ENCODE data around the gene FGF9.

FGF9 gene

DNA sequence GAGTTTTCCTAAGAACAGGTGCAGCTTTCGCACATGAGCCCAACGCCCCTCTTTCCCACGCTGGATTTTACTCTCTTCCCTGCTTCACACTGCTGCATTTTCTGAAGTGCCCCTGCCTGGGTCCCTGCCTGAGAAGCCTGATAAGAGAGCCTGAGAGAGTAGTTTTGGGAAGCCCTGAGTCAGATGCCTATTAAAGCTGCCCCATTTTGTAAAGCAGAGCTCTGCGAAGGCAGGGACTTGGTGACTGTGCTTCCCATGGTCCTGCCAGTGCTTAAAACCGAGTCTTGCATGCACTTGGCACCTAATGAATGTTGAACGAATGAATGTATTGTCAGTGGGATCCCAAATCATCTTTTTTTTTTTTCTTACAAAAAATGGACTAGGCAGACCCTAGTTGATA, 18.2 kb downstream of the FGF9 start:
- H3K36me3 ChIP-seq (ENCODE audit: control insufficient read depth in 2 of 2, insufficient read depth in 2 of 2, low read length in 2 of 2), result no peaks in the 10 kb centered on the region
- H3K27me3 ChIP-seq (ENCODE audit: control insufficient read depth in 2 of 2, insufficient read depth in 2 of 2, low read length in 2 of 2), result no peaks in the 10 kb centered on the region
- H3K27ac ChIP-seq (ENCODE audit: low read depth in 2 of 2, low read length in 2 of 2), result no peak overlapping the region
- no peak overlapping the region for H3K9ac ChIP-seq (ENCODE audit: low read depth in 1 of 2, low read length in 2 of 2)
- H3K4me1 ChIP-seq (ENCODE audit: control insufficient read depth in 2 of 2, insufficient read depth in 2 of 2, low read length in 2 of 2), result peaks cover 0 to 4% of the 10 kb centered on the region in 2 donors
- no peaks in the 10 kb centered on the region for H3K9me3 ChIP-seq (ENCODE audit: control insufficient read depth in 2 of 2, low read length in 2 of 2)
- H3K4me3 ChIP-seq (ENCODE audit: low read length in 2 of 2), result no peak overlapping the region

DNA sequence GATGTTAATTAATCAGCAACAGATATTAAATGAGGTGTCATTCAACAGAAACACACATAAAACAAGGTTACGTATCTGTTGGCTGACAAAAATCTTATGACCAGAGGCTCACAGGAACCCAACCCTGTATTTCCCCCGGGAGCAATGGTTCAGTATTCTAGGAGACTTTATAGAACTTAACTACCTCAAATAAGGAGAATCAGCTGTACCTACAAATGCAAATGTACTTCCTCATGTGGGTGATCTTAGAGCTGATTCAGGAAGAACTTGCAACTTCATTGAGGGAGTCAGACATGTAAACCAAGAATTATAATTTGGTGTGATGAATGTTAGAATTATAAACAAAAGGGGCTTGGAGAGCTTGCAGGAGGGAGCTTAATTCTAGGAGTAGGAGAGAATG, 20.1 kb downstream of the FGF9 start:
- Histone ChIP-seq H3K4me1 (ENCODE audit: control insufficient read depth in 2 of 2, insufficient read depth in 2 of 2, low read length in 2 of 2) (peaks cover 0 to 4% of the 10 kb centered on the region in 2 donors), H3K4me3 (ENCODE audit: low read length in 2 of 2) (no peak overlapping the region), H3K9me3 (ENCODE audit: control insufficient read depth in 2 of 2, low read length in 2 of 2) (no peaks in the 10 kb centered on the region), H3K9ac (ENCODE audit: low read depth in 1 of 2, low read length in 2 of 2) (no peak overlapping the region), H3K27ac (ENCODE audit: low read depth in 2 of 2, low read length in 2 of 2) (no peak overlapping the region), H3K27me3 (ENCODE audit: control insufficient read depth in 2 of 2, insufficient read depth in 2 of 2, low read length in 2 of 2) (no peaks in the 10 kb centered on the region), H3K36me3 (ENCODE audit: control insufficient read depth in 2 of 2, insufficient read depth in 2 of 2, low read length in 2 of 2) (no peaks in the 10 kb centered on the region)

DNA sequence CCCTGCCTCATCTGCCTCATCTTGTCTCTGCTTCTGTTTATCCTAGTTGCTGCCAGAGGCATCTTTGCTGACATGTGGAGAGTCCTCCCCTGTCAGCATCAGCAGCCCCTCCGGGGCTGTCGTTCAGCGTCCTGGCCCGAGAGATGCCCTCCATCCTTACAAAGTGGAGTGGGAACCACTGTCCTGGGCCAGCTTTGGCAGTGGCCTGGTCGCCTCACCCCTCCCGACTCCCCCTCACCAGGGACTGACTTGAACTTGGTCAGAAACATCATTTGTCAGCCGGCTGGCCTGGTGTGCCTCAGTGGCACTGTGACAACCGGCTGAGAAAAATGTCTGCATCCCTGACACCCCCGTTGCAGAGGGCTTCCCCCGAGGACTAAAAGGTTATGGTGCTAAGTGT, 20.6 kb downstream of the FGF9 start:
- H3K9me3 ChIP-seq (ENCODE audit: control insufficient read depth in 2 of 2, low read length in 2 of 2), result no peaks in the 10 kb centered on the region
- no peak overlapping the region for H3K9ac ChIP-seq (ENCODE audit: low read depth in 1 of 2, low read length in 2 of 2)
- H3K36me3 ChIP-seq (ENCODE audit: control insufficient read depth in 2 of 2, insufficient read depth in 2 of 2, low read length in 2 of 2), result no peaks in the 10 kb centered on the region
- H3K4me1 ChIP-seq (ENCODE audit: control insufficient read depth in 2 of 2, insufficient read depth in 2 of 2, low read length in 2 of 2), result peaks cover 0 to 4% of the 10 kb centered on the region in 2 donors
- H3K4me3 ChIP-seq (ENCODE audit: low read length in 2 of 2), result no peak overlapping the region
- no peak overlapping the region for H3K27ac ChIP-seq (ENCODE audit: low read depth in 2 of 2, low read length in 2 of 2)
- no peaks in the 10 kb centered on the region for H3K27me3 ChIP-seq (ENCODE audit: control insufficient read depth in 2 of 2, insufficient read depth in 2 of 2, low read length in 2 of 2)

GRCh38 chr13:21691928-21692327, 21.1 kb downstream of the FGF9 start:
- Histone ChIP-seq H3K27ac (ENCODE audit: low read depth in 2 of 2, low read length in 2 of 2) (no peak overlapping the region), H3K4me1 (ENCODE audit: control insufficient read depth in 2 of 2, insufficient read depth in 2 of 2, low read length in 2 of 2) (peaks cover 0 to 5% of the 10 kb centered on the region in 2 donors), H3K9ac (ENCODE audit: low read depth in 1 of 2, low read length in 2 of 2) (no peak overlapping the region), H3K27me3 (ENCODE audit: control insufficient read depth in 2 of 2, insufficient read depth in 2 of 2, low read length in 2 of 2) (no peaks in the 10 kb centered on the region), H3K9me3 (ENCODE audit: control insufficient read depth in 2 of 2, low read length in 2 of 2) (no peaks in the 10 kb centered on the region), H3K36me3 (ENCODE audit: control insufficient read depth in 2 of 2, insufficient read depth in 2 of 2, low read length in 2 of 2) (no peaks in the 10 kb centered on the region), H3K4me3 (ENCODE audit: low read length in 2 of 2) (no peak overlapping the region)

- Histone ChIP-seq H3K9me3 (ENCODE audit: control insufficient read depth in 2 of 2, low read length in 2 of 2) (no peaks in the 10 kb centered on the region), H3K36me3 (ENCODE audit: control insufficient read depth in 2 of 2, insufficient read depth in 2 of 2, low read length in 2 of 2) (no peaks in the 10 kb centered on the region), H3K27me3 (ENCODE audit: control insufficient read depth in 2 of 2, insufficient read depth in 2 of 2, low read length in 2 of 2) (no peaks in the 10 kb centered on the region)
Observed at GRCh38 chr13:21694831-21695230, 24.0 kb downstream of the FGF9 start.

GRCh38 chr13:21695546-21695945, 24.7 kb downstream of the FGF9 start:
- H3K9me3 ChIP-seq (ENCODE audit: control insufficient read depth in 2 of 2, low read length in 2 of 2), result no peaks in the 10 kb centered on the region
- no peaks in the 10 kb centered on the region for H3K27me3 ChIP-seq (ENCODE audit: control insufficient read depth in 2 of 2, insufficient read depth in 2 of 2, low read length in 2 of 2)
- H3K4me1 ChIP-seq (ENCODE audit: control insufficient read depth in 2 of 2, insufficient read depth in 2 of 2, low read length in 2 of 2), result peaks cover 0 to 8% of the 10 kb centered on the region in 2 donors
- H3K4me3 ChIP-seq (ENCODE audit: low read length in 2 of 2), result no peak overlapping the region
- no peak overlapping the region for H3K9ac ChIP-seq (ENCODE audit: low read depth in 1 of 2, low read length in 2 of 2)
- no peak overlapping the region for H3K27ac ChIP-seq (ENCODE audit: low read depth in 2 of 2, low read length in 2 of 2)
- H3K36me3 ChIP-seq (ENCODE audit: control insufficient read depth in 2 of 2, insufficient read depth in 2 of 2, low read length in 2 of 2), result no peaks in the 10 kb centered on the region

More at GRCh38 chr13:21694831-21695230, 24.0 kb downstream of the FGF9 start:
- Histone ChIP-seq H3K27ac (ENCODE audit: low read depth in 2 of 2, low read length in 2 of 2) (no peak overlapping the region), H3K4me1 (ENCODE audit: control insufficient read depth in 2 of 2, insufficient read depth in 2 of 2, low read length in 2 of 2) (peaks cover 0 to 8% of the 10 kb centered on the region in 2 donors), H3K9ac (ENCODE audit: low read depth in 1 of 2, low read length in 2 of 2) (no peak overlapping the region), H3K4me3 (ENCODE audit: low read length in 2 of 2) (no peak overlapping the region)

DNA sequence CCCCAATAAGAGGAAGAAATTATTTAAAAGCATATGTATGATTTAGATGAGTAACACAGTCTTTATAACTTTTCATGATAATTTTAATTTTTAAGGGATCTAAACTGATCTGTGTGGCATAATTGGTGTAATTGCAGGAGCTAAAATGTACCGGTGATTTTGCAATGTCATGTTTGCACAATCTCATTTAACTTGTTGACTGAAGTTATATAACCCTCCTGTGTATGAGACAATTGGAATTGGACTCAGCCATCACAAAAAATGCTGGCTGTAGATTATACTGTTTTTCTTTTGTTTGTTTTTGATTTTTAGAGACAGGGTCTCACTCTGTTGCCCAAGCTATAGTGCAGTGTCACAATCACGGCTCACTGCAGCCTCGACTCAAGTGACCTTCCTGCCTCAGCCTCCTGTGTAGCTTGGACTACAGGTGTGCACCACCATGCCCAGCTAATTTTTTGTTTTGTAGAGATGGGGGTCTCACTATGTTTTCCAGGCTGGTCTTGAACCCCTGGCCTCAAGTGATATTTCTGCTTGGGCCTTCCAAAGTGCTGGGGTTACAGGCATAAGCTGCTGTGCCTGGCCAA, 26.1 kb downstream of the FGF9 start:
- Histone ChIP-seq H3K9ac (ENCODE audit: low read depth in 1 of 2, low read length in 2 of 2) (no peak overlapping the region), H3K4me1 (ENCODE audit: control insufficient read depth in 2 of 2, insufficient read depth in 2 of 2, low read length in 2 of 2) (peaks cover 0 to 3% of the 10 kb centered on the region in 2 donors), H3K4me3 (ENCODE audit: low read length in 2 of 2) (no peak overlapping the region), H3K27me3 (ENCODE audit: control insufficient read depth in 2 of 2, insufficient read depth in 2 of 2, low read length in 2 of 2) (no peaks in the 10 kb centered on the region), H3K27ac (ENCODE audit: low read depth in 2 of 2, low read length in 2 of 2) (no peak overlapping the region), H3K36me3 (ENCODE audit: control insufficient read depth in 2 of 2, insufficient read depth in 2 of 2, low read length in 2 of 2) (no peaks in the 10 kb centered on the region), H3K9me3 (ENCODE audit: control insufficient read depth in 2 of 2, low read length in 2 of 2) (no peaks in the 10 kb centered on the region)

GRCh38 chr13:21698817-21699679, 28.2 kb downstream of the FGF9 start:
- Histone ChIP-seq H3K4me1 (ENCODE audit: control insufficient read depth in 2 of 2, insufficient read depth in 2 of 2, low read length in 2 of 2) (peaks cover 0 to 3% of the 10 kb centered on the region in 2 donors), H3K4me3 (ENCODE audit: low read length in 2 of 2) (no peak overlapping the region), H3K36me3 (ENCODE audit: control insufficient read depth in 2 of 2, insufficient read depth in 2 of 2, low read length in 2 of 2) (no peaks in the 10 kb centered on the region), H3K27ac (ENCODE audit: low read depth in 2 of 2, low read length in 2 of 2) (no peak overlapping the region), H3K9me3 (ENCODE audit: control insufficient read depth in 2 of 2, low read length in 2 of 2) (no peaks in the 10 kb centered on the region), H3K9ac (ENCODE audit: low read depth in 1 of 2, low read length in 2 of 2) (no peak overlapping the region), H3K27me3 (ENCODE audit: control insufficient read depth in 2 of 2, insufficient read depth in 2 of 2, low read length in 2 of 2) (no peaks in the 10 kb centered on the region)

DNA sequence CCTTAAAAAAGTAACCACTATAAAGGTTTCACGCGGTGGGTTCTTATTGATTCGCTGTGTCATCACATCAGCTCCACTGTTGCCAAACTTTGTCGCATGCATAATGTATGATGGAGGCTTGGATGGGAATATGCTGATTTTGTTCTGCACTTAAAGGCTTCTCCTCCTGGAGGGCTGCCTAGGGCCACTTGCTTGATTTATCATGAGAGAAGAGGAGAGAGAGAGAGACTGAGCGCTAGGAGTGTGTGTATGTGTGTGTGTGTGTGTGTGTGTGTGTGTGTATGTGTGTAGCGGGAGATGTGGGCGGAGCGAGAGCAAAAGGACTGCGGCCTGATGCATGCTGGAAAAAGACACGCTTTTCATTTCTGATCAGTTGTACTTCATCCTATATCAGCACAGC, 30.6 kb downstream of the FGF9 start:
- Histone ChIP-seq H3K36me3 (ENCODE audit: control insufficient read depth in 2 of 2, insufficient read depth in 2 of 2, low read length in 2 of 2) (no peaks in the 10 kb centered on the region), H3K9me3 (ENCODE audit: control insufficient read depth in 2 of 2, low read length in 2 of 2) (no peaks in the 10 kb centered on the region), H3K4me3 (ENCODE audit: low read length in 2 of 2) (no peak overlapping the region), H3K27me3 (ENCODE audit: control insufficient read depth in 2 of 2, insufficient read depth in 2 of 2, low read length in 2 of 2) (no peaks in the 10 kb centered on the region), H3K27ac (ENCODE audit: low read depth in 2 of 2, low read length in 2 of 2) (no peak overlapping the region), H3K4me1 (ENCODE audit: control insufficient read depth in 2 of 2, insufficient read depth in 2 of 2, low read length in 2 of 2) (peaks cover 0 to 3% of the 10 kb centered on the region in 2 donors), H3K9ac (ENCODE audit: low read depth in 1 of 2, low read length in 2 of 2) (no peak overlapping the region)

- Histone ChIP-seq H3K27ac (ENCODE audit: low read depth in 2 of 2, low read length in 2 of 2) (no peak overlapping the region), H3K36me3 (ENCODE audit: control insufficient read depth in 2 of 2, insufficient read depth in 2 of 2, low read length in 2 of 2) (no peaks in the 10 kb centered on the region), H3K9ac (ENCODE audit: low read depth in 1 of 2, low read length in 2 of 2) (no peak overlapping the region), H3K9me3 (ENCODE audit: control insufficient read depth in 2 of 2, low read length in 2 of 2) (no peaks in the 10 kb centered on the region), H3K4me3 (ENCODE audit: low read length in 2 of 2) (no peak overlapping the region), H3K4me1 (ENCODE audit: control insufficient read depth in 2 of 2, insufficient read depth in 2 of 2, low read length in 2 of 2) (no peaks in the 10 kb centered on the region), H3K27me3 (ENCODE audit: control insufficient read depth in 2 of 2, insufficient read depth in 2 of 2, low read length in 2 of 2) (no peaks in the 10 kb centered on the region)
Observed at GRCh38 chr13:21703846-21704245, 33.0 kb downstream of the FGF9 start.
